WERI-Rb-1 (cell line): ENCODE results near the gene POGLUT2.

Experiments used
- DNase-seq: peaks from one replicate; pipeline ENCODE4 v3.0.0-alpha.2; 2020
- H3K27ac ChIP-seq: fragments of 250-450 bp; sonication (Bioruptor Pico); 2 replicates; pipeline ENCODE4 v1.5.1; 2020; ENCODE audit warnings: mild to moderate bottlenecking, moderate library complexity
- H3K27me3 ChIP-seq: fragments of 250-450 bp; sonication (Bioruptor Pico); 2 replicates; pipeline ENCODE4 v1.5.1; 2021; ENCODE audit warnings: mild to moderate bottlenecking, low read depth, moderate library complexity; ENCODE audit not compliant: insufficient read depth, severe bottlenecking
- H3K36me3 ChIP-seq: fragments of 250-450 bp; sonication (Bioruptor Pico); 2 replicates; pipeline ENCODE4 v1.5.1; 2020; ENCODE audit warnings: mild to moderate bottlenecking, moderate library complexity
- H3K4me3 ChIP-seq: 2 replicates; pipeline ENCODE4 v1.5.1; 2011; ENCODE audit warnings: low read depth, mild to moderate bottlenecking, control low read depth, low read length
- H3K9me3 ChIP-seq: fragments of 250-450 bp; sonication (Bioruptor Pico); 2 replicates; pipeline ENCODE4 v1.5.1; 2021; ENCODE audit warnings: mild to moderate bottlenecking, moderate library complexity; ENCODE audit not compliant: severe bottlenecking
- TF ChIP-seq, protein P1 (sequence below): IDR thresholded peaks from 2 replicates; pipeline ENCODE4 v1.5.1; 2011; ENCODE audit warnings: low read depth, mild to moderate bottlenecking, control low read depth, inconsistent platforms, low read length

Gene POGLUT2

DNA sequence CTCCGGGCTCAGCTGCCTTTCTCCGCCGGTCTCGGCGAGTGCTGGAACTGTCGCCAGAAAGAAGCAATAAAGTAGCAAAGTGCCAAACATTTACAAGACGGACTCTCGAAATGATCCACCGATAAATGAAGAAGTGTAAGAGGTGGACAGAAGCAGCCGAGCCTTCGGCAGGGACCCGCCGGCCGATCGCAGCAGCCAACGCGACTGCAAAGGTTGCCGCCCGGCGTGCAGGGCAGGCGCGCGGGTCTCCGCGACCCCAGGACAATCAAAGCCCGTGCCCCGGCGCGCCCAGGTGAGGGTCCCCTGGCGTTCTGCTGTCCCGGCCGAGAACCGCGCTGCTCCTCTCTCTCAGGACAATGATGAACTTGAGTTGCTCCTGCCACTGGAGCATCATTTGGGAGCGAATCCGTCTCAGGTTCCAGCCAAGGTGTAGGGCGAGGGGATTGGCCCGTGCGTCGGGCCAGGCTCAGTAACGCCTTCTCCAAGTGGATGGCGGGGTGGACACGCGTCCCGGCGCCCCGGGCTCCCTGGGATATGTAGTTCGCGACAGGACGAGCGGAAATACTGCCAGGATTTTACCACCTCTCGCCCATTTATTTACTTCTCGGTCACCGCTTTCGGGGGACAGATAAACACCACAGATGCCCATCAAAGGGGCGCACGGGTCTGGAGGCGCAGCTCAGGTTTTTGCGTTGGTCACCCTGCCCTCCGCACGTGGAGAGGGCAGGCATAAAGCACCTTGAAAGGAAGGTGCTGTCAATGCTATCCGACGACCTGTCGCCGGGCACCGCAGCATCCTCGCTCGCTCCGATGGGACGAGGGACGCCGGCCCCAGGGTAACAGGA, at the start of gene POGLUT2, which contains the start of gene BIVM:
POGLUT2 (minus strand) TSS at position 396 of the 845 bp plus-strand sequence; CDS start at position 90, 306 bp downstream.
BIVM (plus strand) TSS at position 539 of the 845 bp plus-strand sequence. CDS start 8,149 bp downstream, outside the sequence.
- Histone ChIP-seq H3K9me3 (no peaks in the 10 kb centered on the region), H3K27ac (peak within 1 kb of the TSS; percentile 87), H3K36me3 (peaks cover 36% of the 10 kb centered on the region), H3K27me3 (no peaks in the 10 kb centered on the region), H3K4me3 (peak within 1 kb of the TSS; percentile 73)
- TF ChIP-seq, protein P1, sequence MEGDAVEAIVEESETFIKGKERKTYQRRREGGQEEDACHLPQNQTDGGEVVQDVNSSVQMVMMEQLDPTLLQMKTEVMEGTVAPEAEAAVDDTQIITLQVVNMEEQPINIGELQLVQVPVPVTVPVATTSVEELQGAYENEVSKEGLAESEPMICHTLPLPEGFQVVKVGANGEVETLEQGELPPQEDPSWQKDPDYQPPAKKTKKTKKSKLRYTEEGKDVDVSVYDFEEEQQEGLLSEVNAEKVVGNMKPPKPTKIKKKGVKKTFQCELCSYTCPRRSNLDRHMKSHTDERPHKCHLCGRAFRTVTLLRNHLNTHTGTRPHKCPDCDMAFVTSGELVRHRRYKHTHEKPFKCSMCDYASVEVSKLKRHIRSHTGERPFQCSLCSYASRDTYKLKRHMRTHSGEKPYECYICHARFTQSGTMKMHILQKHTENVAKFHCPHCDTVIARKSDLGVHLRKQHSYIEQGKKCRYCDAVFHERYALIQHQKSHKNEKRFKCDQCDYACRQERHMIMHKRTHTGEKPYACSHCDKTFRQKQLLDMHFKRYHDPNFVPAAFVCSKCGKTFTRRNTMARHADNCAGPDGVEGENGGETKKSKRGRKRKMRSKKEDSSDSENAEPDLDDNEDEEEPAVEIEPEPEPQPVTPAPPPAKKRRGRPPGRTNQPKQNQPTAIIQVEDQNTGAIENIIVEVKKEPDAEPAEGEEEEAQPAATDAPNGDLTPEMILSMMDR = no peak
- peak; percentile 99 for DNase-seq

- Histone ChIP-seq H3K27me3 (no peaks in the 10 kb centered on the region), H3K4me3 (peak overlapping the region; percentile 94), H3K27ac (peak overlapping the region; percentile 87), H3K36me3 (peaks cover 6% of the 10 kb centered on the region), H3K9me3 (no peaks in the 10 kb centered on the region)
- DNase-seq = no peak
- TF ChIP-seq, protein P1 = peak; percentile 64
Measured at GRCh38 chr13:102847272-102848234, 48.8 kb upstream of the POGLUT2 start.

GRCh38 chr13:102846261-102847015, 47.7 kb upstream of the POGLUT2 start:
- Histone ChIP-seq H3K27ac (peak overlapping the region; percentile 87), H3K9me3 (no peaks in the 10 kb centered on the region), H3K27me3 (no peaks in the 10 kb centered on the region), H3K36me3 (peaks cover 7% of the 10 kb centered on the region), H3K4me3 (peak overlapping the region; percentile 94)
- TF ChIP-seq, protein P1 = no peak
- DNase-seq = peak; percentile 54

DNA sequence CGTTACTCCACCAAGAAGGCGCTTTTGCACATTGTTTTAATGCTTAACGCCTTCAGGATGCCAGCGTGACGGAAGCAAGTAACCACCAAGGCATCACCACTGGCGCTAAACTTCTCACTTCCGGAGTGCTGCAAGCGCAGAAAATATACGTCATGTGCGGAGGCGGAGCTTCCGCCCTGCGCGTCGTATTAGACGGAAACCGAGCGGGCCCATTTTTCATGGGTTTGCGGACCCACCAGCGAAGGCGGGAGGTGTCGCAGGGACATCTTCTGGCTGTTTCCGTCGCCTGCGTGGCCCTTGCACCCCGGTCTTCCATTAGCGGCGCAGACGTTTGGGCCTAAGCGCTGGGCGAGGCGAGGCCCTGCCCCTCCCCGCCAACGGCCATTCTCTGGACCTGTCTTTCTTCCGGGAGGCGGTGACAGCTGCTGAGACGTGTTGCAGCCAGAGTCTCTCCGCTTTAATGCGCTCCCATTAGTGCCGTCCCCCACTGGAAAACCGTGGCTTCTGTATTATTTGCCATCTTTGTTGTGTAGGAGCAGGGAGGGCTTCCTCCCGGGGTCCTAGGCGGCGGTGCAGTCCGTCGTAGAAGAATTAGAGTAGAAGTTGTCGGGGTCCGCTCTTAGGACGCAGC, 47.0 kb upstream of the POGLUT2 start, which contains the start of gene ERCC5:
ERCC5 (plus strand) TSS at position 403 of the 631 bp plus-strand sequence. CDS start 235 bp downstream, outside the sequence.
- H3K4me3 ChIP-seq = peak within 1 kb of the TSS; percentile 94

More for the DNA sequence above, 47.0 kb upstream of the POGLUT2 start, which contains the start of gene ERCC5:
- H3K27me3 ChIP-seq = no peaks in the 10 kb centered on the region
- no peaks in the 10 kb centered on the region for H3K9me3 ChIP-seq
- peaks cover 10% of the 10 kb centered on the region for H3K36me3 ChIP-seq
- peak within 1 kb of the TSS; percentile 87 for H3K27ac ChIP-seq
- TF ChIP-seq, protein P1 = peak; percentile 56
- peak; percentile 100 for DNase-seq
